Neuronal stem cell (in vitro differentiated cells): Measurements from ENCODE around the gene SLC12A7.

Source experiments
- DNase-seq: peaks from one replicate; pipeline ENCODE4 v3.0.0-alpha.2; 2013; ENCODE audit warnings: low spot score
- H2AFZ ChIP-seq: one replicate; pipeline ENCODE4 v1.6.1; 2013; ENCODE audit warnings: mild to moderate bottlenecking, low read length, inconsistent platforms
- H2AK5ac ChIP-seq: 2 replicates; pipeline ENCODE4 v1.6.1; 2013; ENCODE audit warnings: low read depth, mild to moderate bottlenecking, inconsistent platforms, low read length, moderate library complexity, mixed read lengths
- H2BK120ac ChIP-seq: 2 replicates; pipeline ENCODE4 v1.6.1; 2013; ENCODE audit warnings: low read depth, mild to moderate bottlenecking, inconsistent platforms, low read length, moderate library complexity, mixed read lengths
- H2BK12ac ChIP-seq: one replicate; pipeline ENCODE4 v1.6.1; 2013; ENCODE audit warnings: low read length, inconsistent platforms
- H2BK15ac ChIP-seq: 2 replicates; pipeline ENCODE4 v1.6.1; 2013; ENCODE audit warnings: mild to moderate bottlenecking, low read length, inconsistent platforms, mixed read lengths
- H2BK5ac ChIP-seq: one replicate; pipeline ENCODE4 v1.6.1; 2013; ENCODE audit warnings: inconsistent platforms, mild to moderate bottlenecking, low read length, moderate library complexity
- H3K14ac ChIP-seq: one replicate; pipeline ENCODE4 v1.6.1; 2013; ENCODE audit warnings: low read length, inconsistent platforms
- H3K18ac ChIP-seq: 2 replicates; pipeline ENCODE4 v1.6.1; 2013; ENCODE audit warnings: low read length, inconsistent platforms
- H3K23ac ChIP-seq: 2 replicates; pipeline ENCODE4 v1.6.1; 2013; ENCODE audit warnings: low read depth, mild to moderate bottlenecking, mixed read lengths, low read length, inconsistent platforms; ENCODE audit not compliant: poor library complexity
- H3K27ac ChIP-seq: replicated peaks from 3 replicates; pipeline ENCODE4 v1.5.1; 2013; ENCODE audit warnings: low read length, inconsistent platforms
- H3K27me3 ChIP-seq, 3 experiments: 2 replicates each; pipeline ENCODE4 v1.6.1; 2013; ENCODE audit warnings: low read length in 3 of 3, mild to moderate bottlenecking in 2 of 3, inconsistent platforms in 1 of 3, low read depth in 1 of 3, mixed read lengths in 1 of 3, moderate library complexity in 1 of 3; ENCODE audit not compliant: control insufficient read depth in 3 of 3, insufficient read depth in 3 of 3
- H3K36me3 ChIP-seq, 2 donors: replicated peaks in 1 of 2; 2 replicates each; pipeline ENCODE4 v1.6.1; 2013; ENCODE audit warnings: low read length in 2 of 2; ENCODE audit not compliant: control insufficient read depth in 2 of 2, insufficient read depth in 2 of 2
- H3K4ac ChIP-seq: 2 replicates; pipeline ENCODE4 v1.6.1; 2013; ENCODE audit warnings: inconsistent platforms, mild to moderate bottlenecking, low read length, moderate library complexity
- H3K4me1 ChIP-seq, 2 donors: 1 replicate in 1 of 2; 2 replicates in 1 of 2; pipeline ENCODE4 v1.6.1; 2013; ENCODE audit warnings: low read length in 2 of 2, low read depth in 1 of 2; ENCODE audit not compliant: control insufficient read depth in 2 of 2, insufficient read depth in 1 of 2
- H3K4me2 ChIP-seq: one replicate; pipeline ENCODE4 v1.6.1; 2013; ENCODE audit warnings: mild to moderate bottlenecking, low read length, inconsistent platforms; ENCODE audit not compliant: insufficient read depth, poor library complexity, severe bottlenecking
- H3K4me3 ChIP-seq, 2 donors: 2 replicates each; pipeline ENCODE4 v1.5.1; 2013; ENCODE audit warnings: low read length in 2 of 2, mild to moderate bottlenecking in 2 of 2, inconsistent platforms in 1 of 2, moderate library complexity in 1 of 2
- H3K79me1 ChIP-seq: one replicate; pipeline ENCODE4 v1.6.1; 2013; ENCODE audit warnings: low read depth, mild to moderate bottlenecking, inconsistent platforms, low read length, moderate library complexity
- H3K9ac ChIP-seq: one replicate; pipeline ENCODE4 v1.6.1; 2013; ENCODE audit warnings: mild to moderate bottlenecking, low read depth, low read length, inconsistent platforms; ENCODE audit not compliant: poor library complexity
- H3K9me3 ChIP-seq, 2 donors: replicated peaks in 1 of 2; 2 replicates each; pipeline versions ENCODE3 to v1.6.1; 2013; ENCODE audit warnings: low read length in 2 of 2, mild to moderate bottlenecking in 2 of 2, inconsistent platforms in 1 of 2, low read depth in 1 of 2, mixed read lengths in 1 of 2, moderate library complexity in 1 of 2; ENCODE audit not compliant: control insufficient read depth in 2 of 2, insufficient read depth in 1 of 2
- H4K8ac ChIP-seq: one replicate; pipeline ENCODE4 v1.6.1; 2013; ENCODE audit warnings: low read depth, mild to moderate bottlenecking, inconsistent platforms, low read length, moderate library complexity
- H4K91ac ChIP-seq: one replicate; pipeline ENCODE4 v1.6.1; 2013; ENCODE audit warnings: low read length, low read depth, mild to moderate bottlenecking, inconsistent platforms; ENCODE audit not compliant: poor library complexity
- WGBS, 2 donors: extraction: QIAGEN DNeasy Blood & Tissue Kit; methylation state at CpG; one replicate each; pipeline ENCODE4 v1.1.7; 2013; ENCODE audit warnings: missing lambda C conversion rate in 2 of 2, mixed read lengths in 1 of 2; ENCODE audit not compliant: insufficient read length in 2 of 2, insufficient replicate concordance in 1 of 2; ENCODE audit errors: extremely low coverage in 2 of 2; 5-methylcytosine and 5-hydroxymethylcytosine counted together

Gene SLC12A7

GRCh38 chr5:1052641-1053390 lies 59.0 kb downstream of the SLC12A7 start:
- Histone ChIP-seq H3K27me3 (no peaks in the 10 kb centered on the region), H2BK12ac (no peak overlapping the region), H3K18ac (no peak overlapping the region), H2BK120ac (no peak overlapping the region), H2BK5ac (no peak overlapping the region), H3K9ac (no peak overlapping the region), H2AFZ (no peak overlapping the region), H3K27ac (no peak overlapping the region), H3K4me3 (no peak overlapping the region), H4K8ac (peak overlapping the region; percentile 75), H4K91ac (no peak overlapping the region), H2AK5ac (no peak overlapping the region), H3K9me3 (peaks cover 0 to 3% of the 10 kb centered on the region in 2 donors), H3K36me3 (peaks cover 38 to 67% of the 10 kb centered on the region in 2 donors), H3K4me1 (peaks cover 2 to 3% of the 10 kb centered on the region in 2 donors), H3K79me1 (peaks cover 6% of the 10 kb centered on the region), H3K14ac (no peak overlapping the region), H3K23ac (peak overlapping the region; percentile 75), H3K4ac (no peak overlapping the region), H2BK15ac (no peak overlapping the region), H3K4me2 (no peak overlapping the region)
- no peak for DNase-seq
- WGBS, 2 donors = no CpG with 5 or more reads among the region's 29 CpGs

- Histone ChIP-seq H3K27ac (no peak overlapping the region), H3K9me3 (peaks cover 0 to 3% of the 10 kb centered on the region in 2 donors), H3K18ac (no peak overlapping the region), H2BK12ac (no peak overlapping the region), H2BK15ac (no peak overlapping the region), H3K36me3 (peaks cover 38 to 60% of the 10 kb centered on the region in 2 donors), H2AK5ac (no peak overlapping the region), H4K8ac (no peak overlapping the region), H4K91ac (no peak overlapping the region), H3K4ac (no peak overlapping the region), H3K4me1 (peaks cover 2 to 3% of the 10 kb centered on the region in 2 donors), H3K79me1 (peaks cover 6% of the 10 kb centered on the region), H3K14ac (no peak overlapping the region), H3K4me2 (no peak overlapping the region), H2BK5ac (no peak overlapping the region), H3K27me3 (no peaks in the 10 kb centered on the region), H3K23ac (no peak overlapping the region), H3K9ac (no peak overlapping the region), H2BK120ac (no peak overlapping the region), H2AFZ (no peak overlapping the region), H3K4me3 (no peak overlapping the region)
- no peak for DNase-seq
- no CpG with 5 or more reads among the region's 17 CpGs for WGBS, 2 donors
Observed at GRCh38 chr5:1052076-1052475, 59.8 kb downstream of the SLC12A7 start.

- Histone ChIP-seq H3K36me3 (peaks cover 33 to 53% of the 10 kb centered on the region in 2 donors), H2AK5ac (no peak overlapping the region), H3K9ac (no peak overlapping the region), H3K27ac (no peak overlapping the region), H3K4ac (no peak overlapping the region), H3K27me3 (no peaks in the 10 kb centered on the region), H4K8ac (no peak overlapping the region), H3K4me3 (no peak overlapping the region), H3K4me2 (no peak overlapping the region), H2BK12ac (no peak overlapping the region), H3K14ac (no peak overlapping the region), H3K23ac (peak overlapping the region; percentile 89), H2BK5ac (no peak overlapping the region), H2AFZ (no peak overlapping the region), H4K91ac (no peak overlapping the region), H3K79me1 (peaks cover 6% of the 10 kb centered on the region), H2BK15ac (no peak overlapping the region), H2BK120ac (no peak overlapping the region), H3K18ac (no peak overlapping the region), H3K9me3 (peaks cover 0 to 6% of the 10 kb centered on the region in 2 donors), H3K4me1 (peaks cover 2 to 3% of the 10 kb centered on the region in 2 donors)
- no peak for DNase-seq
- no CpG with 5 or more reads among the region's 16 CpGs for WGBS, 2 donors
Observed at GRCh38 chr5:1051366-1051720, 60.5 kb downstream of the SLC12A7 start.

- H3K4me3 ChIP-seq = no peak overlapping the region
- no peak overlapping the region for H3K14ac ChIP-seq
- no peaks in the 10 kb centered on the region for H3K27me3 ChIP-seq
- no CpG with 5 or more reads among the region's 29 CpGs for WGBS, 2 donors
- no peak overlapping the region for H2BK5ac ChIP-seq
- no peak overlapping the region for H4K8ac ChIP-seq
- no peak overlapping the region for H3K27ac ChIP-seq
- H3K23ac ChIP-seq = peak overlapping the region; percentile 89
- H3K18ac ChIP-seq = peak overlapping the region; percentile 30
- H3K79me1 ChIP-seq = peaks cover 6% of the 10 kb centered on the region
- peaks cover 2 to 3% of the 10 kb centered on the region in 2 donors for H3K4me1 ChIP-seq
- no peak overlapping the region for H3K4ac ChIP-seq
- no peak overlapping the region for H3K9ac ChIP-seq
- no peak overlapping the region for H3K4me2 ChIP-seq
- peaks cover 0 to 8% of the 10 kb centered on the region in 2 donors for H3K9me3 ChIP-seq
- H2AFZ ChIP-seq = no peak overlapping the region
- H4K91ac ChIP-seq = no peak overlapping the region
- no peak overlapping the region for H2BK12ac ChIP-seq
- peaks cover 30 to 47% of the 10 kb centered on the region in 2 donors for H3K36me3 ChIP-seq
- no peak overlapping the region for H2BK15ac ChIP-seq
- H2BK120ac ChIP-seq = no peak overlapping the region
- H2AK5ac ChIP-seq = no peak overlapping the region
- no peak for DNase-seq
Observed at GRCh38 chr5:1050423-1051365, 61.2 kb downstream of the SLC12A7 start.
